Stimulated activated CD8-positive, alpha-beta memory T cell treated with anti-CD3 and anti-CD28 coated beads, Interleukin-2, amount 100 ng/mL, for 1 hour (primary cell): Measurements from ENCODE around the gene CCND1.
"Not testable (repeated sequence)": the region's sequence is repeated elsewhere in the genome, so short reads cannot be mapped to it uniquely, and the experiment has no call there.

Experiments
- DNase-seq, 2 donors: peaks; one replicate each; pipeline ENCODE4 v3.0.0-alpha.2; 2020; ENCODE audit warnings: low read depth in 2 of 2

CCND1 gene

GRCh38 chr11:69617682-69618081, 23.3 kb upstream of the CCND1 start:
- no peak for DNase-seq

GRCh38 chr11:69618237-69618636, 22.7 kb upstream of the CCND1 start:
- no peak for DNase-seq

GRCh38 chr11:69620683-69621290, 20.2 kb upstream of the CCND1 start:
- DNase-seq: no peak

- DNase-seq: not testable (repeated sequence)
These were observed 18.8 kb upstream of the CCND1 start for GRCh38 chr11:69622097-69622681.

GRCh38 chr11:69624293-69624692, 16.7 kb upstream of the CCND1 start:
- no peak for DNase-seq

- no peak for DNase-seq
These were observed 15.5 kb upstream of the CCND1 start for GRCh38 chr11:69625476-69625875.

GRCh38 chr11:69627551-69627950, 13.4 kb upstream of the CCND1 start:
- DNase-seq: no peak

- DNase-seq: no peak
These were observed 10.9 kb upstream of the CCND1 start for GRCh38 chr11:69630017-69630416.

GRCh38 chr11:69630424-69630823, 10.5 kb upstream of the CCND1 start:
- DNase-seq: no peak

GRCh38 chr11:69632900-69633299, 8.1 kb upstream of the CCND1 start:
- DNase-seq: no peak

GRCh38 chr11:69634069-69634468, 6.9 kb upstream of the CCND1 start:
- no peak for DNase-seq

- DNase-seq: no peak
These were observed 6.4 kb upstream of the CCND1 start for GRCh38 chr11:69634590-69634989.

- no peak for DNase-seq
These were observed 5.8 kb upstream of the CCND1 start for GRCh38 chr11:69635195-69635594.

- no peak for DNase-seq
These were observed 5.0 kb upstream of the CCND1 start for GRCh38 chr11:69635804-69636511.

- no peak for DNase-seq
These were observed 4.3 kb upstream of the CCND1 start for GRCh38 chr11:69636512-69637197.

GRCh38 chr11:69637198-69637940, 3.6 kb upstream of the CCND1 start:
- DNase-seq: no peak

GRCh38 chr11:69637941-69638871, 2.8 kb upstream of the CCND1 start:
- DNase-seq: no peak

GRCh38 chr11:69638941-69639681, 1.8 kb upstream of the CCND1 start:
- no peak for DNase-seq

GRCh38 chr11:69639831-69640230, 1.1 kb upstream of the CCND1 start:
- DNase-seq: no peak
